LNCAP (cell line): ENCODE results near the gene ARAP1.

ENCODE experiments used
- TF ChIP-seq, protein P1 (sequence below): fragments of 450-650 bp; IDR thresholded peaks from 2 replicates; pipeline ENCODE4 v1.5.1; 2017; ENCODE audit warnings: mild to moderate bottlenecking

ARAP1 gene

DNA sequence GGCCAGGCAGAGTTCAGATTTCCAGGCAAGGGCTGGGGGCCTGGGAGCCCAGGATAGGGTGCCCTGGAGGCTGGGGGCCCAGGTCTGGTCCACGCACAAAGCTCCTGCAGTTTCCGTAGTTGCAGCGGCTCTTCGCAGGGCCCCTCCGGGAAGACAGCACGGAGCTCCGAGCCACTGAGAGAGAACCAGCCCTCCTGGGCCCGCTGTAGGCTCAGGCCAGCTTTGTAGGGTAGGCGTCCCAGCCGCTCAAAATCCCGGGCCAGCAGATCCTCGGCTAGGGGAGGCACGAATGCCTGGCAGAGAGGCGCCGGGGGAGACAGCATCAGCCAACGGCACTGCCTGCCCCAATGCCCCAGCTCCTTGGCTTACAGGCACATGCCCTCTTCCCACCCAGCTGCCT lies 54.4 kb downstream of the ARAP1 start:
- TF ChIP-seq, protein P1, sequence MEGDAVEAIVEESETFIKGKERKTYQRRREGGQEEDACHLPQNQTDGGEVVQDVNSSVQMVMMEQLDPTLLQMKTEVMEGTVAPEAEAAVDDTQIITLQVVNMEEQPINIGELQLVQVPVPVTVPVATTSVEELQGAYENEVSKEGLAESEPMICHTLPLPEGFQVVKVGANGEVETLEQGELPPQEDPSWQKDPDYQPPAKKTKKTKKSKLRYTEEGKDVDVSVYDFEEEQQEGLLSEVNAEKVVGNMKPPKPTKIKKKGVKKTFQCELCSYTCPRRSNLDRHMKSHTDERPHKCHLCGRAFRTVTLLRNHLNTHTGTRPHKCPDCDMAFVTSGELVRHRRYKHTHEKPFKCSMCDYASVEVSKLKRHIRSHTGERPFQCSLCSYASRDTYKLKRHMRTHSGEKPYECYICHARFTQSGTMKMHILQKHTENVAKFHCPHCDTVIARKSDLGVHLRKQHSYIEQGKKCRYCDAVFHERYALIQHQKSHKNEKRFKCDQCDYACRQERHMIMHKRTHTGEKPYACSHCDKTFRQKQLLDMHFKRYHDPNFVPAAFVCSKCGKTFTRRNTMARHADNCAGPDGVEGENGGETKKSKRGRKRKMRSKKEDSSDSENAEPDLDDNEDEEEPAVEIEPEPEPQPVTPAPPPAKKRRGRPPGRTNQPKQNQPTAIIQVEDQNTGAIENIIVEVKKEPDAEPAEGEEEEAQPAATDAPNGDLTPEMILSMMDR = no peak

DNA sequence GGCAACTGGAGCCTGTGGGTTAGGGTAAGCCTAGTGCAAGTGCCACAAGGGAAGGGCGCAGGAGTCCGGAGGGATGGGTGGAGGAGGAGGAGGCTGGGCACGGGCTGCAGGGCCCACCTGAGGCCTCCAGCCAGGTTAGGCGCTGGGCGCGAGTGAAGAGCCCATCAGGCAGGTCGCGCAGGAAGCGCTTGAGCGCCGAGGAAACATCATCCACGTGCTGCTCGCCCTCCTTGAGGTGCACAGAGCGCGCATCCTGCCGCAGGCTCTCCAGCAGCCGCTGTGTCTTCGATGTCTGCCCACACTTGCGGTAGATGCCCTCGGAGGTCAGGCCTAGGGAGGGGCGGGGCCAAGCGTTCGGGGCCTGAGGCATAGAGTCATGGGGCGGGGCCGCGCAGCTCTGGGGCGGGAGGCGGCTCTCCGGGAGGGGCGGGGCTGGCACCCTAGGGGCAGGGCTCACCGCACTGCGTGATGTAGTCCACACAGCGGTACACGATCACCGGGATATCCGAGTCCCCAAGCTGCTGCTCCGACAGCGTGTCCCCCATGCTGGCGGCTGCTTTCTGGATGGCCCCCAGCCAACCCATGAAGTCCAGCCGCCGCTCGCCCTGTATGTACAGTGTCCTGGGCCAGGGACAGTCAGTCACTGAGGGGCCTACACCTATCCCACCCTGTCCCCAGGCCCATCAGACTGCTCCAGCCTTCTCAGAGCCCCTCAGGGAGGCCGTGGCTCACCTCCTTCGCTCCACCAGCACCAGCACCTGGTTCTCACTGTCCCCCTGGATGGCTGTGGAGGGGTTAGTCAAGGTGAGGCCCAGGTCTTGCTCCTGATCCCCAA lies 55.1 kb downstream of the ARAP1 start:
- TF ChIP-seq, protein P1 = no peak

- TF ChIP-seq, protein P1 = no peak
Measured at GRCh38 chr11:72695354-72695753, 56.9 kb downstream of the ARAP1 start.

- TF ChIP-seq, protein P1 = no peak; the same call in 1 of the 2 replicates
Measured at GRCh38 chr11:72693271-72693968, 58.8 kb downstream of the ARAP1 start.

DNA sequence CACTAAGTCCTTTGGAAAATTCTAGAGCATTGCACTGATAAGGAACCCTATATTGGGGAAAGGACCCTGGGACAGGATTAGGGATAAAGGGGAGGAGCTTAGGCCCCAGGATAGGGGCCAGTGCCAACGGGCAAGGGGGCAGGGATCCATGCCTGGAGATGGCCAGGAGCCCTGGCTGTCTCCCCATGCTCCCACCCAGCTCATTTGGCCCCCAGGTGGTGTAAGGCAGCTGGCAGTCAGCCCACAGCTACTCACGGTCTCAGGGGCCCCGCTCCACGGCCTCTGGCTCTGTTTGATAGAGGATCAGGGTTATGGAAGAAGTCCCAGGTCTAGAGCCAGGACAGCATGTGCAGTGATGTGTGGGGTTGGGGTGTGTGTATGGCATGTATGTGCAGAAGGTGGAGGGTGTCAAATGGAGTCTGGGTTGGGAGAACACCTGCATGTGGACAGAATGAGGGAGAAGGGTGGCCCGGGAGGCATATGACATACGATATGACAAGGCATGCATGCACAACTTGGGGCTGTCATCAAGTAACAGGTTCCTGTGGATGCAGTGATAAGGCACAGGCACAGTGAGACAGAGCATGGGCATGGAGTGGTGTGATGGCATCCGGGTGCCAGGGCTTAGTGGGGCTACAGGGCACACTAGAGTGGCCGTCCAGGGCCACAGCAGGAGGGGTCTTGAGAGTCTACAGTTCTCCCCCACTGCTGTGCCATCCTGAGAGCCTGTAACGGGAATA lies 59.5 kb downstream of the ARAP1 start:
- TF ChIP-seq, protein P1 = no peak

- TF ChIP-seq, protein P1 = no peak
Measured at GRCh38 chr11:72690166-72690565, 62.0 kb downstream of the ARAP1 start.

DNA sequence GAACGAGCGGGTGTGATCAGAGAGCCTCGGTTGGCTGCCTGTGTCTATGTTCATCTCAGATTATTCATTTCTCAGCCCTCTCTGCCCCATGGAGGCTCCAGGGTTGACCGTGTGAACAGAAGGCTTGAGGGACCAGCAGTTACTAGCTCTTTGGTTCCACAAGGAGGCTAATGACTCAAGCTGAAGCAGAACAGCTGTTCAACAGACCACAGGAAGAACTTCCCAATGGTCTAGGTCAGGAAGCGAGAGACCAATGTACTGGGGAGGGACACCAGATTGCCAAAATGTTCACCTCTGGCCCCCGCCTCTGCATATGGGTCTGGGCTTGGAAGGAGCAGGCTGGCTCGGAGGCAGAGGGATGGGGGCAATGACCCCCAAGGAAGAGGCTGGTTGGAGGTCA lies 63.3 kb downstream of the ARAP1 start:
- TF ChIP-seq, protein P1 = no peak
